HepG2 (cell line): ENCODE results near the gene ENDOG. TPM values are rescaled to one million over a fixed set of nuclear protein-coding genes. Genes with fewer than 3 reads are reported as not detected.

Experiments
- E2F5 ChIP-seq: sonication (generic); formaldehyde crosslinking; conservative IDR thresholded peaks from 2 replicates; pipeline ENCODE4 v1.4.0; 2020; ENCODE audit warnings: missing genetic modification reagents
- FOXJ3 ChIP-seq: sonication (generic); formaldehyde crosslinking; IDR thresholded peaks from 2 replicates; pipeline ENCODE4 v1.4.0; 2020; ENCODE audit warnings: missing genetic modification reagents, mild to moderate bottlenecking, borderline replicate concordance
- KDM5B ChIP-seq: sonication (generic); formaldehyde crosslinking; IDR thresholded peaks from 2 replicates; pipeline ENCODE4 v1.4.0; 2020; ENCODE audit warnings: missing genetic modification reagents, mild to moderate bottlenecking, borderline replicate concordance
- KMT2A ChIP-seq: sonication (generic); formaldehyde crosslinking; IDR thresholded peaks from 2 replicates; pipeline ENCODE4 v1.4.0; 2020; ENCODE audit warnings: missing genetic modification reagents
- MTA1 ChIP-seq: sonication (generic); formaldehyde crosslinking; IDR thresholded peaks from 2 replicates; pipeline ENCODE4 v1.4.0; 2020; ENCODE audit warnings: missing genetic modification reagents, mild to moderate bottlenecking, borderline replicate concordance
- MTF1 ChIP-seq: sonication (generic); formaldehyde crosslinking; IDR thresholded peaks from 2 replicates; pipeline ENCODE4 v1.5.0; 2020; ENCODE audit warnings: missing genetic modification reagents
- MYC ChIP-seq: sonication (generic); formaldehyde crosslinking; IDR thresholded peaks from 2 replicates; pipeline ENCODE4 v1.9.0; 2021; ENCODE audit warnings: missing genetic modification reagents, borderline replicate concordance
- NR1H2 ChIP-seq: sonication (generic); formaldehyde crosslinking; IDR thresholded peaks from 2 replicates; pipeline ENCODE4 v1.8.1; 2022; ENCODE audit warnings: low read depth, missing genetic modification reagents, borderline replicate concordance
- PHB2 ChIP-seq: fragments of 450-650 bp; IDR thresholded peaks from 2 replicates; pipeline ENCODE4 v1.6.1; 2018; ENCODE audit not compliant: partially characterized antibody
- POGZ ChIP-seq: sonication (generic); formaldehyde crosslinking; IDR thresholded peaks from 2 replicates; pipeline ENCODE4 v1.4.0; 2020; ENCODE audit warnings: mild to moderate bottlenecking, missing genetic modification reagents
- SPEN ChIP-seq: sonication (generic); formaldehyde crosslinking; IDR thresholded peaks from 2 replicates; pipeline ENCODE4 v1.5.1; 2020; ENCODE audit warnings: low read depth, mild to moderate bottlenecking, missing genetic modification reagents
- TFDP1 ChIP-seq: IDR thresholded peaks from 2 replicates; pipeline ENCODE4 v1.6.1; 2016; ENCODE audit warnings: missing compliant biosample characterization, missing genetic modification reagents, borderline replicate concordance
- TRIM24 ChIP-seq: sonication (generic); formaldehyde crosslinking; IDR thresholded peaks from 2 replicates; pipeline ENCODE4 v1.8.0; 2022; ENCODE audit warnings: mild to moderate bottlenecking, missing genetic modification reagents
- YEATS4 ChIP-seq: sonication (generic); formaldehyde crosslinking; IDR thresholded peaks from 2 replicates; pipeline ENCODE4 v1.4.0; 2020; ENCODE audit warnings: missing genetic modification reagents, borderline replicate concordance
- ZBTB37 ChIP-seq: sonication (generic); formaldehyde crosslinking; IDR thresholded peaks from 2 replicates; pipeline ENCODE4 v1.4.0; 2020; ENCODE audit warnings: mild to moderate bottlenecking, missing genetic modification reagents
- ZNF660 ChIP-seq: sonication (generic); formaldehyde crosslinking; IDR thresholded peaks from 2 replicates; pipeline ENCODE4 v1.5.1; 2020; ENCODE audit warnings: mild to moderate bottlenecking, low read depth, missing genetic modification reagents, borderline replicate concordance
- ZSCAN29 ChIP-seq: sonication (generic); formaldehyde crosslinking; conservative IDR thresholded peaks from 2 replicates; pipeline ENCODE4 v1.4.0; 2020; ENCODE audit warnings: mild to moderate bottlenecking, missing genetic modification reagents
- polyA plus RNA-seq, 8 experiments: library from polyadenylated mRNA; depleted of rRNA in 3 of 8; stranded (reverse) in 7 of 8; unstranded in 1 of 8; fragments of >200 nt; fragmentation: Illumina TruSeq in 4 of 8; extraction: Trizol in 4 of 8; gene quantifications; 2 replicates each; pipeline versions ENCODE4 v1.2.1 to v1.2.3, GENCODE V29; 2011 to 2016; ENCODE audit warnings: low read depth in 4 of 8, missing spikeins in 1 of 8, mixed read lengths in 1 of 8; ENCODE audit not compliant: insufficient read depth in 1 of 8
- total RNA-seq, 5 experiments: library from RNA; depleted of rRNA; stranded (reverse); fragments of >200 nt; fragmentation: Illumina TruSeq; extraction: Trizol; gene quantifications; 2 replicates each; pipeline ENCODE4 v1.2.3, GENCODE V29; 2016; ENCODE audit warnings: low read depth in 1 of 5
- TF ChIP-seq, protein P1 (sequence below): sonication (generic); formaldehyde crosslinking; IDR thresholded peaks from 2 replicates; pipeline ENCODE4 v1.5.1; 2020; ENCODE audit warnings: missing genetic modification reagents, mild to moderate bottlenecking, borderline replicate concordance
- TF ChIP-seq, protein P2 (sequence below): sonication (generic); formaldehyde crosslinking; IDR thresholded peaks from 2 replicates; pipeline ENCODE4 v1.5.1; 2020; ENCODE audit warnings: missing genetic modification reagents, mild to moderate bottlenecking, borderline replicate concordance

The ENDOG gene
- total and polyA plus RNA-seq, 2 of the 13 experiments (the other 11 are each of a cell fraction or from before 2014, with no cell fraction given) = 26.3 to 28.8 TPM

DNA sequence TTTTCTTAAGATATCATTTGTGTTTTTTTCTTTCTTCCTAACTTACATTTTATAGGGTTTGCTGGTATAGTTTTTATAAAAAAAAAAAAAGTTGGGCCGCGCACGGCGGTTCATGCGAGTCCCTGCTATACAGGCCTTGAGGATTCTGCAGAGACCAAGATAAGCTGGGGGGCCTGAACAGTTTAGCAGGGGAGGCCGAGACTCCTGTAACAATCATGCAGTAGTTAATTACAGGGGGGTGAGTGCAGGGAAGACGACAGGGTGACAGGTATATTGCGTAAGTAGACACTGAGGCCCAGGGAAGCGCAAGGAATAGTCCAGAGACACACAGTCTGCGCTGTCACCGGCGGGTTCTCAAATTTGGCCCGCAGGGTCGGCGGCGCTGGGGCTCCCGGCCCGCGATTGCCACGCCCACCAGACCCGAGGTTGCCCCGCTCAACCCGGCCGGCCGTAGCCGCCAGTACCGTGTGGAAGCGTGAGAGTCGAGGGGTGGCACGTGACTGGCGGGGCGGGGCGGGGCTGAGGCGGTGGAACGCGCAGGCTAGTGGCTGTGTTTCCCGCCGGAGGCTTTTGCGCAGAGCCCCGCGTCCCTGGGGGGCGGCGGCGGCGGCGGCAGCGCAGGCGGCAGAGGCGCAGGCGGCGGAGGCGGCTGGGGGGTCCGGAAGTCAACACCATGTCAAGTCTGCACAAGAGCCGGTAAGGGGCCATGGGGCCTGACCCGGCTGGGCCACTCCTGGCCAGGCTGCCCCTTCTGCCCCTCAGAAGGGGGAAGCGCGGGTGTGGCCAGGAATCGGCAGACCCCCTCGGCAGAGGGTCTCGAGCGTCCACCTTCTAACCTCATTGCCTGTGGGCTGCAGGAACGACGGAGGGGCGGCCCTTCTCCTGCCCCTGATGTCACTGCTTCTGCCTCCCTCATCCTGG lies 31.4 kb upstream of the ENDOG start, which contains the start of gene TBC1D13 (continued):
- TF ChIP-seq ZBTB37 (CRISPR knock-in tag) = no peak
- TF ChIP-seq ZSCAN29 (CRISPR knock-in tag) = no peak; the same call in 1 of the 2 replicates
- peak; percentile 97 for TF ChIP-seq TFDP1
- peak; percentile 97; the same call in 1 of the 2 replicates for TF ChIP-seq MTA1 (CRISPR knock-in tag)
- TF ChIP-seq MYC (CRISPR knock-in tag) = peak; percentile 89
- no peak for TF ChIP-seq ZNF660 (CRISPR knock-in tag)
- peak; percentile 97 for TF ChIP-seq YEATS4
- peak; percentile 94 for TF ChIP-seq KMT2A (CRISPR knock-in tag)
- 0 out of 2 replicates have a peak, but pooled peaks have one; percentile 24 for TF ChIP-seq FOXJ3 (CRISPR knock-in tag)
- TF ChIP-seq MTF1 (CRISPR knock-in tag) = peak; percentile 72; the same call in 1 of the 2 replicates
- peak; percentile 98 for TF ChIP-seq KDM5B (CRISPR knock-in tag)
- TF ChIP-seq, protein P1, sequence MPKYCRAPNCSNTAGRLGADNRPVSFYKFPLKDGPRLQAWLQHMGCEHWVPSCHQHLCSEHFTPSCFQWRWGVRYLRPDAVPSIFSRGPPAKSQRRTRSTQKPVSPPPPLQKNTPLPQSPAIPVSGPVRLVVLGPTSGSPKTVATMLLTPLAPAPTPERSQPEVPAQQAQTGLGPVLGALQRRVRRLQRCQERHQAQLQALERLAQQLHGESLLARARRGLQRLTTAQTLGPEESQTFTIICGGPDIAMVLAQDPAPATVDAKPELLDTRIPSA (CRISPR knock-in tag) = peak; percentile 81; the same call in 1 of the 2 replicates
- peak; percentile 91 for TF ChIP-seq SPEN (CRISPR knock-in tag)
- TF ChIP-seq, protein P2, sequence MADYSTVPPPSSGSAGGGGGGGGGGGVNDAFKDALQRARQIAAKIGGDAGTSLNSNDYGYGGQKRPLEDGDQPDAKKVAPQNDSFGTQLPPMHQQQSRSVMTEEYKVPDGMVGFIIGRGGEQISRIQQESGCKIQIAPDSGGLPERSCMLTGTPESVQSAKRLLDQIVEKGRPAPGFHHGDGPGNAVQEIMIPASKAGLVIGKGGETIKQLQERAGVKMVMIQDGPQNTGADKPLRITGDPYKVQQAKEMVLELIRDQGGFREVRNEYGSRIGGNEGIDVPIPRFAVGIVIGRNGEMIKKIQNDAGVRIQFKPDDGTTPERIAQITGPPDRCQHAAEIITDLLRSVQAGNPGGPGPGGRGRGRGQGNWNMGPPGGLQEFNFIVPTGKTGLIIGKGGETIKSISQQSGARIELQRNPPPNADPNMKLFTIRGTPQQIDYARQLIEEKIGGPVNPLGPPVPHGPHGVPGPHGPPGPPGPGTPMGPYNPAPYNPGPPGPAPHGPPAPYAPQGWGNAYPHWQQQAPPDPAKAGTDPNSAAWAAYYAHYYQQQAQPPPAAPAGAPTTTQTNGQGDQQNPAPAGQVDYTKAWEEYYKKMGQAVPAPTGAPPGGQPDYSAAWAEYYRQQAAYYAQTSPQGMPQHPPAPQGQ = 0 out of 2 replicates have a peak, but pooled peaks have one; percentile 32
- no peak for TF ChIP-seq PHB2
- peak; percentile 64; the same call in 1 of the 2 replicates for TF ChIP-seq E2F5 (CRISPR knock-in tag)
- TF ChIP-seq NR1H2 (CRISPR knock-in tag) = peak; percentile 42; the same call in 1 of the 2 replicates
- peak; percentile 91 for TF ChIP-seq POGZ (CRISPR knock-in tag)
- TF ChIP-seq TRIM24 (CRISPR knock-in tag) = no peak
